ENCODE results near the gene LRBA.

LRBA gene

DNA sequence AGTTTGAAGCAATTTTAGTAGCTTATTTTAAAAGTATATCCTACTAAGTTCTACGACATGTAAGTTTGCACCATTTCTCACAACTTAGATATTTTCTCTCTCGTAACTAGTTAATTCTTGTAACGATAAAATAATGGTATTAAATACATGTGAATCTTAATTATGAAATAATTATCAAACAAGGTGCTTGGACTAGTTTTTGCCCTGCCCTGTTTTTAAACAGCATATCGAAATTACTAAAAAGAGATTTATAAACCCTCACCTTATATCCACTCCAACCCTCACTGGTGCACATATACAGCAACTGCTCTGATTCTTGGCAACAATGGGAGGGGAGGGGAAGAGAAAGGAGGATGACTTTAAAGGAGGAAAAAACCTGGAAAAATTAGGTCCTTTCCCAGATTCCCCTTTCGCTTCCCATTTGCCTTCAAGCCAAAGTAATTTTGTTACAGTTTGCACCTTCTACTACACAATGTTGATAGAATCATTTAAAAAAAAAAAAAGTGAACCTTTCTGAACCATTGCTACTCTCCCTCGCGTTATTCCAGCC is 434.0 kb downstream of the LRBA start:
- TF ChIP-seq, protein P1, sequence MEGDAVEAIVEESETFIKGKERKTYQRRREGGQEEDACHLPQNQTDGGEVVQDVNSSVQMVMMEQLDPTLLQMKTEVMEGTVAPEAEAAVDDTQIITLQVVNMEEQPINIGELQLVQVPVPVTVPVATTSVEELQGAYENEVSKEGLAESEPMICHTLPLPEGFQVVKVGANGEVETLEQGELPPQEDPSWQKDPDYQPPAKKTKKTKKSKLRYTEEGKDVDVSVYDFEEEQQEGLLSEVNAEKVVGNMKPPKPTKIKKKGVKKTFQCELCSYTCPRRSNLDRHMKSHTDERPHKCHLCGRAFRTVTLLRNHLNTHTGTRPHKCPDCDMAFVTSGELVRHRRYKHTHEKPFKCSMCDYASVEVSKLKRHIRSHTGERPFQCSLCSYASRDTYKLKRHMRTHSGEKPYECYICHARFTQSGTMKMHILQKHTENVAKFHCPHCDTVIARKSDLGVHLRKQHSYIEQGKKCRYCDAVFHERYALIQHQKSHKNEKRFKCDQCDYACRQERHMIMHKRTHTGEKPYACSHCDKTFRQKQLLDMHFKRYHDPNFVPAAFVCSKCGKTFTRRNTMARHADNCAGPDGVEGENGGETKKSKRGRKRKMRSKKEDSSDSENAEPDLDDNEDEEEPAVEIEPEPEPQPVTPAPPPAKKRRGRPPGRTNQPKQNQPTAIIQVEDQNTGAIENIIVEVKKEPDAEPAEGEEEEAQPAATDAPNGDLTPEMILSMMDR (IDR thresholded peaks at IDR 0.05; ENCODE audit: insufficient read depth, low read depth, low read length, missing control alignments): no peak
- no peak overlapping the region for H3K4me3 ChIP-seq (ENCODE audit: low read depth, low read length)
- DNase-seq (ENCODE audit: low read depth): no peak

DNA sequence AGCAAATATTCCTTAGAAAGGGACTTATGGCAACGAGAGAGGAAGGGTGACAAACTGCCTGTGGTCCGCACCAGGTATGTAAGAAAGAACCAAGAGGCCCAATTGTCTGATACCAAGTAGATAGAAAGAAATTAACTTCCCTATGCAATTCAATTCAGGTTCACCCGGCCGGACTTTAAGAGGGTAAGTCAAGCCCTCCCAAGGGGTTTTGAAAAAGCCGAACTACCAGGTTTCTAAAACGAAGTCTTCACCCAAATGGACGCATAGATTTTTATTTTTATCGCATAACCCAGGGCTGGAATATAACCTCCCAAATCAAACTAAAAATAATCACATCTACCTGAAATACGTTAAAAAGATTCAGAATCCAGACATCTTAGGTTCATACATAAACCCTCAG is 434.8 kb downstream of the LRBA start:
- TF ChIP-seq, protein P1 (IDR thresholded peaks at IDR 0.05; ENCODE audit: insufficient read depth, low read depth, low read length, missing control alignments): no peak
- no peak overlapping the region for H3K4me3 ChIP-seq (ENCODE audit: low read depth, low read length)
- DNase-seq (ENCODE audit: low read depth): no peak

DNA sequence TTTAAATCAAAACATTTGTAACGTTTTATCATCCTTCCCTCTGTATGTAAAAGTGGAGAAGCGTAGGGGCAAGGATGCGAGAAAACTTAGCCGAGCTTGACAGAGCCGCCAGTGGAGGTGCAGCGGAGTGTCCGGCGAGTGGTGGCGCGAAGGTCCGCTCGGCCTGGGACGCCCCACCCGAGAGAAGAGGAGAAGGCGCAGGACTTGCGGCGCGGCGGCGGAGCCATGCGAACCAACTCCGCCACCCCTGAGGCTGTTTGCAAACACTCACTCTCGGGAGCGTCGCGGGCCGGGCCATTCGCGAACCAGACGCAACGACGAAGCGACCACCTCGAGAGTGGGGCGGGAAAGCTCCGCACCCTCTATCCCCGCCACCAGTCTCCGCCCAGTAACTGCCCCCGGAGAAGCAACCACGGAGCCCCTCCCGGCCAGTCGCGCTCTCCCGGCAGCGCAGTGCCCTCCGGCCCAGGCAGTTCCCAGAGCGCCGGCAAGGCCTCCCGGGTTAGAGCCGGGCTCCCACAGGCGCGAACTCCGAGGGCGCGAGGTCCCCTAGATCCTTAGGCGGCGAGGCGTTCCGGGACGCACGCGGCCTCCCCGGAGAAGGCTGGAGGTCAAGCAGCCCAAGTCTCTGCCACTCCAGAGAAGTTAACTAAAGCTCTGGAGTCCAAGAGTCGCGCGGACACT is 435.4 kb downstream of the LRBA start:
- no peak overlapping the region for H3K4me3 ChIP-seq (ENCODE audit: low read depth, low read length)
- TF ChIP-seq, protein P1 (IDR thresholded peaks at IDR 0.05; ENCODE audit: insufficient read depth, low read depth, low read length, missing control alignments): no peak
- DNase-seq (ENCODE audit: low read depth): no peak

DNA sequence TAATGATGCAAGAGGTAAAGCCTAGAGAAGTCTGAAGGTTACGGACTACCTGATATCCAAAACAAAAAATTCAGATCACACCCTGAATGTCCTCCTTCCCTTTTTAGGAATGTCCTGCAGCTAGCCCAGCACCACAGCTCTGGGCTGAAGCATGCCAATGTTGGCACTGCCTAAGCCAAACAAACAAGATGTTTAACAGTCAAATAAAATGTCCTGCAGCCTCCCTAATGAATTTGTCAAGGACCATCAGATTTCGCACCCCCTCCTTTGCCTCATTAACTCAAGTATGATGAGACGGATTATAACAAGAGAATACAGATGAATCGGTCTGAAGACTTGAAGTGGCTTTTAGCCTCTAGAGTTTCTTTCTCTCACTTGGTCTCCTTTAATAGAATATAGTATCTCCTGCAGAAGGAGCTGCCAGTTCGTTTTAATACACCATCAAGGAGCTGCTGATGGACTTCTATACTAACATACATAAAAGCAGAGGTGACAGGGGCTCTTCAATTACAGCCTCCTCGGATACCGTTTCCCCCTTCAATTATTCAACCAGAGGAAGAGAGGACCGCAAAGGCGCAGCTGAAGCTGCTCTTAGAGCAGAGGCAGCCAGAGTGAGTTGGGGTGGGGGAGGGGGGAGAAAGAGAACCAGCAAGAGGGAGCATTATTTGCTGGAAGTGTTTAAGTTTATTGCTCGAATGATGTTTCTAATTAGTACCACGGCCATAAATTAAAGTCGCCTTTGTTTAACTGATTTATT is 436.2 kb downstream of the LRBA start:
- DNase-seq (ENCODE audit: low read depth): no peak
- H3K4me3 ChIP-seq (ENCODE audit: low read depth, low read length): no peak overlapping the region
- TF ChIP-seq, protein P1 (IDR thresholded peaks at IDR 0.05; ENCODE audit: insufficient read depth, low read depth, low read length, missing control alignments): no peak

DNA sequence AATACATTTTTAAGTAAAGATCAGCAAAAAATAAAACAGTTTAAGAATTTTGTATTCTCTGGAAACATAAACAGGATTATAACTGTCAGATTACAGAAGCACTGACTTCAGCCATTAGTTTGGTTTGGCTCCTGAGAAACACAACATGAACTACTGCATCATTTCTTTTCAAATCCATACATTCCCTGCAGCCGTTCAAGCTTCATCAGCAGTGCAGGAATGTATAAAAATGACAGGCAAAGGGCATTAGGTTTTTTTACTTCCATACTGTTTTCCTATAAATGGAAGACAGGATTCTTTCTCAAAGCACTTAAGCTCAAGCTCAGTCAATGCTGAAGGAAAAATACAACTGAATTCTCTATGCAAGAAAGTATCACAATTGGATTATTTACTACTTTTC is 437.3 kb downstream of the LRBA start:
- TF ChIP-seq, protein P1 (IDR thresholded peaks at IDR 0.05; ENCODE audit: insufficient read depth, low read depth, low read length, missing control alignments): no peak
- H3K4me3 ChIP-seq (ENCODE audit: low read depth, low read length): no peak overlapping the region
- DNase-seq (ENCODE audit: low read depth): no peak

DNA sequence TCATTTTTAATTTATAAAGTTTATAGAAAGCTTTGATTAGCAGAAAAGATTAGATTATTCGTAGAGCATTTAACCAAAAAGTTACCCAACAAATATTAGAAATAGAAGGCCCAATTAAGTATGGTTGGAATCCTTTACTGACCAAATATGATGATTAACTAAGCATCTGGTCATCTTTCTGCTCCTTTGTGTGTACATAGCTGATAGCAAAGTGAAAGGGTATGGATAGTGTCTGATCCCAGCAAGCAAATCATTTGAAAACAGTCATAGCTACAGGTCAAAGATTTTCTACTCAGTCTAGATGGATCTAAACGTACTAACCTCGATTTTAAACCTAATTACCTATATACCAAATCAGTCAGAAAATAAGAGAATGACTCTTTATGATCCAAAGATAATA is 440.4 kb downstream of the LRBA start:
- TF ChIP-seq, protein P1 (IDR thresholded peaks at IDR 0.05; ENCODE audit: insufficient read depth, low read depth, low read length, missing control alignments): no peak
- no peak overlapping the region for H3K4me3 ChIP-seq (ENCODE audit: low read depth, low read length)
- DNase-seq (ENCODE audit: low read depth): no peak

Data from GM12865 (cell line).